Activated CD4-positive, alpha-beta T cell treated with anti-CD3 and anti-CD28 coated beads, Interleukin-2, Interleukin-6, amounts not matched to agents 100 ng/mL and 50 ng/mL, durations not matched to agents 16 hours and 8 hours (primary cell): ENCODE results near the gene SESN1.
"Not testable (repeated sequence)": the region's sequence is repeated elsewhere in the genome, so short reads cannot be mapped to it uniquely, and the experiment has no call there.

Experiments used
- DNase-seq: peaks from one replicate; pipeline ENCODE4 v3.0.0-alpha.2; 2020

The SESN1 gene

GRCh38 chr6:109094416-109095035, at the start of gene SESN1:
Gene SESN1, minus strand, starts transcription at chr6:109094846. Its CDS starts 773 bp downstream, at chr6:109094073.
- peak; percentile 90 for DNase-seq

GRCh38 chr6:109143191-109143590, 48.5 kb upstream of the SESN1 start:
- DNase-seq, result no peak

GRCh38 chr6:109142067-109142466, 47.4 kb upstream of the SESN1 start:
- DNase-seq, result not testable (repeated sequence)

DNA sequence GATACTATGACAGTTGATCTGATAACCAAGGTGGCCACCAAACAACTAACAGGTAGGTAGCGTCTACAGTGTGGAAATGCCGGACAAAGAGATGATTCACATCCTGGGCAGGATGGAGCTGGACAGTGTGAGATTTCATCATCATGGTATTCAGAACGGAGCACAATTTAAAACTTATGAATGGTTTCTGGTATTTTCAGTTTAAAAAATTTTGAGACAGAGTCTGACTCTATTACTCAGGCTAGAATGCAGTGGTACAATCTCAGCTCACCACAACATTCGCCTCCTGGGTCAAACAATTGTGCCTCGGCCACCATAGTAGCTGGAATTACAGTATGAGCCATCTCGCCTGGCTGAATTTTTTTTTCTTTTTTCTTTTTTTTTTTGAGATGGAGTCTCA, 44.5 kb upstream of the SESN1 start:
- DNase-seq, result no peak

GRCh38 chr6:109136530-109136929, 41.9 kb upstream of the SESN1 start:
- not testable (repeated sequence) for DNase-seq

DNA sequence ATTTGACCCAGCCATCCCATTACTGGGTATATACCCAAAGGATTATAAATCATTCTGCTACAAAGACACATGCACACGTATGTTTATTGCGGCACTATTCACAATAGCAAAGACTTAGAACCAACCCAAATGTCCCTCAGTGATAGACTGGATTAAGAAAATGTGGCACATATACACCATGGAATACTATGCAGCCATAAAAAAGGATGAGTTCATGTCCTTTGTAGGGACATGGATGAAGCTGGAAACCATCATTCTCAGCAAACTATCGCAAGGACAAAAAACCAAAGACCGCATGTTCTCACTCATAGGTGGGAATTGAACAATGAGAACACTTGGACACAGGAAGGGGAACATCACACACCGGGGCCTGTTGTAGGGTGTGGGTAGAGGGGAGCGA, 41.4 kb upstream of the SESN1 start:
- DNase-seq, result not testable (repeated sequence)

DNA sequence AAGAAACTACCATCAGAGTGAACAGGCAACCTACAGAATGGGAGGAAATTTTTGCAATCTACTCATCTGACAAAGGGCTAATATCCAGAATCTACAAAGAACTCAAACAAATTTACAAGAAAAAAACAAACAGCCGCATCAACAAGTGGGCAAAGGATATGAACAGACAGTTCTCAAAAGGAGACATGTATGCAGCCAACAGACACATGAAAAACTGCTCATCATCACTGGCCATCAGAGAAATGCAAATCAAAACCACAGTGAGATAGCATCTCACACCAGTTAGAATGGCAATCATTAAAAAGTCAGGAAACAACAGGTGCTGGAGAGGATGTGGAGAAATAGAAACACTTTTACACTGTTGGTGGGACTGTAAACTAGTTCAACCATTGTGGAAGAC, 41.0 kb upstream of the SESN1 start:
- not testable (repeated sequence) for DNase-seq

- peak; percentile 7 for DNase-seq
Measured at GRCh38 chr6:109130065-109130464, 35.4 kb upstream of the SESN1 start.

- DNase-seq, result no peak
Measured at GRCh38 chr6:109125504-109125903, 30.9 kb upstream of the SESN1 start.

DNA sequence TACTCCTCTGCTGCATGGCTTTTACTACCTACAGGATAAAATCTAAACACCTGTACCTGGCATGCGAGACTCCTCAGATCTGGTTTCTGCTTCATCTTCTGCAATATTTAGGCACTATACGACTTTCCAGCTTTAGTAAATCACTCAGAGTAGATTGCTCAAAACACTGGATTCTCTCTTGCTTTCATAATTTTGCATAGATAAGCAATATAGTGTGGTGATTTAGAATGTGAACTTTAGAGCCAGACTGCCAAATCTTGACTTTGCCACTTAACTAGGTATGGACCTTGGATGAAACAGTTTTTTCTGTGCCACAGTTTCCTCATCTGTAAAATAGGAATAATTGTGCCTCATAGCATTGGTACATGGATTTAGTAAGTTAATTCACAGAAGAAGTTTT, 29.6 kb upstream of the SESN1 start:
- no peak for DNase-seq

- no peak for DNase-seq
Measured at GRCh38 chr6:109121411-109121810, 26.8 kb upstream of the SESN1 start.

DNA sequence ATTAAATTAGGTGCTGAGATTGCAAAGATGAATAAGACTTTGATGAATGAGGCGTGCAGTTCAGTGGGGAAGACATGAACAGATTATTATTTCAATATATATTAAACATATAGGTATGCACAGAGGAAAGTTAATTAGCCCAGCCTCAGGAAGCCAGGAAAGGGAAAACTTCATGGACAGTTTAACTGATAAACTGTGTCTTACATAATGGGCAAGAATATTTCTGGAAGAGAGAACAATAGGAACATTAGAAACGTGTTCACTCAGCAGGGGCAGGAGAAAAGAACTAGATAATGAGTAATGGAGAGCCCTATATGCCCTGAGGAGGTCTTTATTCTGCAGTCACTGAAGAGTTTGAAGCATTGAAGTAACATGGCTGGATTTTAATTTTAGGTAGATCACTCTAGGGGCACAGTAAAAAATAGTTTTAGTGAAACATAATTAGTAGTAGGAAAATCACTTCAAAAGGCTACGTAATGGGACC, 24.3 kb upstream of the SESN1 start:
- no peak for DNase-seq

DNA sequence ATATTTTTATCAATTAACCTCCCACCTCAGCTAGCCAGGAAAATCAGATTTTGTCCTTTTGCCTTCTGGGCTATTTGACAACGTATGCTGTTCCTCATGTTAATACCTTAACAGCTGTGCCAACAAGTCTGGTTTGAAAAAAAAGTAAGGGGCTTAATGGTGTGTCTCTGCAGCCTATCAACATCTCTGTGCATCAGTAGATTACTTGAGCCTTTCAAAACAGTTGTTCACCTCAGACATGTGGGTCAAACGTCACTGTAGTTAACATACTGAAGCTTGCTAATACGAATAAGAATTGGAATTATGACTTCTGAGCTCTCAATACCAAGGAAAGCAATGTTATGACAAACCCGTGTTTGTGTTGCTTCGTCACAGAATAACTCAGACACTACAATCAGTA, 23.7 kb upstream of the SESN1 start:
- no peak for DNase-seq

DNA sequence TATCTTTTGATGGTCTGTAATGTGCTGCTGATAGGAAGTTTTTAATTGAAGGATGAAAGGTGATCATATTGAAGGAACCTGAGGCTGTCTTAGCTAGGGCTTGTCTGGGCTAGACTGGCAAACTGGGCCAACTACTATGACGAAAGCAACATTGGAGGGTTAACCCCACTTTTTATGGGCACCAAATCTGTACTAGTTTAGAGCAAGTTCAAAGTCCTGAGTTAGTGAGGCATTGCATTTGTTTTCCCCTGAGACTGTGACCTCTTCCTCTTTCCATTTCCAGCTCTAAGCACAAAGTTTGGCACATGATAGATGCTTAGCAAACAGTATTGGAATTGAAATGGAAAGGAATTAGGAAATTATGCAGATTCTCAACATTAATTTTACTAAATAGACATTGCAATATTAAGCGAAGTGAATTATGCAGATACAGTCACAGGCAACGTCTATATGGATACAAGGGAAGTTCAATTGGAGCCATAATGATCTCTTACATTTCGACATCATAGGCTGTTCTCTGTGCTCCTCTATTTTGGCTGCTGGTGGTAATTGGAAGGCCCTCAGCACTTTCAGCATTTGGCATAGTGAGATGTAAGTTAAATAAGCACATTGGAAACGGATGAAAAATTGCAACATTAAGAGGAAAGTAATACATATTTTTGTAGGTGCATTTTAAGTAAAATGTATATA, 22.8 kb upstream of the SESN1 start:
- DNase-seq, result no peak

GRCh38 chr6:109112663-109113062, 18.0 kb upstream of the SESN1 start:
- not testable (repeated sequence) for DNase-seq

- DNase-seq, result not testable (repeated sequence)
Measured at GRCh38 chr6:109109663-109110062, 15.0 kb upstream of the SESN1 start.

DNA sequence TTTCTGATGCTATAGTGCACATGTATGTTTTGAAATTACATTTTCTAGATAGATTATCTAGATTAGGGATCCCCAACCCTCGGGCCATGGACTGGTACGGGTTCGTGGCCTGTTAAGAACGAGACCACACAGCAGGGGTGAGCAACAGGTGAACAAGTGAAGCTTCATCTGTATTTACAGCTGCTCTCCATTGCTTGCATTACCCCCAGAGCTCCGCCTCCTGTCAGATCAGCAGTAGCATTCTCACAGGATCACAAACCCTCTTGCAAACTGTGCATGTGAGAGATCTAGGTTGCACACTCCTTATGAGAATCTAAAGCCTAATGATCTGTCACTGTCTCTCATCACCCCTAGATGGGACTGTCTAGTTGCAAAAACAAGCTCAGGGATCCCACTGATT, 11.0 kb upstream of the SESN1 start:
- DNase-seq, result no peak

- no peak for DNase-seq
Measured at GRCh38 chr6:109104512-109104911, 9.9 kb upstream of the SESN1 start.

DNA sequence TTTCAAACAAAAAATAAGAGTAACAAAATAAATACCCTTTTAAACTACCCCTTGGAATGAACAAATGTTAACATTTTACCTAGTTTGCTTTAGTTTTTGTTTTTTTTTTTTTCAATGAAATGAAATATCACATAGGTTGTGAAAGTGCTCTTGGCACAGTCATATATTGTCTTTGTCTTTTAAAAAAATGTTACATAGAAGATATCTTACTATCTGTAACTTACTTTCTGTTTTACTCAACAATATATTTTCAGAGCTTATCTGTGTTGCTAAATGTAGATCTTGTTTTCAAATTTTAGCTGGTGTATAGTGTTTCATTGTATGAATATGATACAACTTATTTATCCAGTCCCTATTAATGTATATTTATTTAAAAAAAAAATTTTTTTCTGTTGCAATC, 9.3 kb upstream of the SESN1 start:
- DNase-seq, result no peak

- DNase-seq, result no peak
Measured at GRCh38 chr6:109102762-109103161, 8.1 kb upstream of the SESN1 start.

DNA sequence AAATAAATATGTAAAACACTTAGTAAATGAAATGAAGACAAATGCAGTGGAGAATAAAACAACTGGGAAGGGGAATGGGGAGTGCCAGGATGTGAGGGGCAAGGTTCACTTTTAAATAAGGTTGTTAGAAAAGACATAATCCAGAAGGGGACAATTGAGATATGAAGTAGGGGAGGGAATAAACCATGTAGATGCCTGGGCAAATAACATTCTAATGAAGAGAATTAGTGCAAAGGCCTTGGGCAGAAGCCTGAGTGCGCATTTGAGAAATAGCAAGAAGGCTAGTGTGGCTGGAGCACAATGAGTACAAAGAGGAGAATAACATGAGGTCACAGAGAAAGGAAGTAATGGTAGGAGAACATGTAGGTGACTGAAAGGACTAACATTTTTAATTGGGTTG, 3.0 kb upstream of the SESN1 start:
- DNase-seq, result no peak

DNA sequence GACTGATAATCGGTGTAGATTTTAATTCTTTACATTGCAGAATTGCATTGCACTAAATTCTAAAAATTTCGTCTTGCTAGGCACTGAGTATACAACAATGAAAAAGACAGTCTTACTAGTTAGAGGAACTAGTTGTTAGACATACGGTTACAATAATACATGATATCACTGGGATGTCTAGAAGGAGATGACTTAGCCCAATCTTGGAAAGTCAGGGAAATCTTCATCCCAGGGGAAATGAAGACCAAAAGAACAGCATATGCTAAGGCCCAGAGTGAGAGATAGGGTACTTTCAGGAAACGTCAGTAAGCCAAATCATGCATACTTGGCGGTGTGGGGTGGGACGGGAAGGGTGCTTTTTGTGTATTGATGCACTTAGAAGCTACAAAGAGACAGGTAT, 1.6 kb upstream of the SESN1 start:
- no peak for DNase-seq

DNA sequence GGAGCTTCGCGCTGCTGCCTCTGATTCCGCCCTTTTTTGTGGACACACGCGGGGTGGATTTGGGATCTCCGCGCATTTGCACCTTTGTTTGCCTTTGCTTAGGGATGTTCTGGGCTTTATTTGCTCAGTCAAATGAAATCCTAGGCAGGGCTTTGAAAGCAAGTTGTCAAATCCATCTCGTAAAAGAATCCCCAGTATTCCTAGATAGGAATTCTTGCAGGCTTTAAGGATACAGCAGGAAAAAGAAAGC, 1.1 kb upstream of the SESN1 start:
- no peak for DNase-seq

DNA sequence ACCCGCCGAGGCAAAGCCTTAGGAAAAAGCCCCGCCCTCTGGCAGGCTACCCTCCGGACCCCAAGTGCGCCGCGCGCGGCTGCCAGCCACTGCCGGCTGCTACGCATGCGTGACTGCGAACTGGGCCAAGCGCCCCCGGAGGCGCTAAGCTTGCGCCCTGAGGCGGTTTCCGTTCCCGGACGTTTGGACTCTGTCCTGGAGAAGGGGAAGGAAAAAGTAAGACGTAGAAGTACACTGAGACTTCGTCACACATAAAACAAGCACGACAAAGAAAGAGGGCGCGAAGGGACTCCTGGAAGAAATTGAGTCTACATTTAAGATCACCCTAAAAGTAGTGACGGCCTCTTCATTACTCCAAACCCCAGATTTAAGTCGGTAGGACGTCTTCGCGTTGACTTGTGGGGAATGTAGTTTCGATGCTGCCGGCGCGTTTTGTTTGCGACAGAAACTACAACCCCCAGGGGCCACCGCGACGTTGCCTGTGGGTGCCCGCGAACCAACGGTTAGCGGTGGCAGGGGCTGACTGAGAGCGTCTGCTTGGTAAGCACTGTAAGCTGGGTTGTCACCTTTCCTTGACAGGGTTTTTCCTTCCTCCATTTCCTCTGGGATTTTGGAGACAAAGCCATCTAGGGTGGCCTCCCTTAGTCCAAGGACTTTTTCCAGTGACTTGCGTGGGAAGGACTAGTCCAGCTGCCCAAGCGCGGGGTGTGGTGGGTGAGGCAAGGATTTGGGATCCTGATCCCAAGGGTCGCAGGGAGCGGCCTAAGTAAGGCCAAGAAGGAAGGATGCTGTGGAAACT, 589 bp upstream of the SESN1 start, which contains the start of gene CEP57L1:
Gene CEP57L1, plus strand, starts transcription at position 472 of the 799 bp plus-strand sequence. CDS start 49,715 bp downstream, outside the sequence.
- DNase-seq, result peak; percentile 97
